Measurements from ENCODE around the gene BMF.
A peak's percentile ranks its signal among the peaks of the same experiment; 100 is the strongest.

Gene BMF

DNA sequence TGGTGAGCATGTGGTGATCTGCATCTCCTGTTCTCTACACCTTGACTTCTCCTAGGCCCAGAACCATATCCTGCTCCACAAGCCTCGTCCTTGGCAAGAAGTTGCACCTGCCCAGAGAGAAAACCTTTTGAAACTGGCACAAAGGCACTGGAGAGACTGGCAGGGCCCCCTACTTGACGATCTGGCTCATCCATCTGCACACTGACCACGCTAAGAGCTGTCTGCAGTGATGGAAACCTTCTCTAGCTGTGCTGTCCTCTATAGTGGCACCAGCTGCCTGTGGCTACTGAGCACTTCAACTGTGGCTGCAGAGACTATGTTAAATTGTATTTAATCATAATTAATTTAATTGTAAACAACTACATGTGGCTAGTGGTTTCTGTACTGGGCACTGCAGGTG lies 43.5 kb downstream of the BMF start:
- DNase-seq (ENCODE audit: low spot score): no peak

DNA sequence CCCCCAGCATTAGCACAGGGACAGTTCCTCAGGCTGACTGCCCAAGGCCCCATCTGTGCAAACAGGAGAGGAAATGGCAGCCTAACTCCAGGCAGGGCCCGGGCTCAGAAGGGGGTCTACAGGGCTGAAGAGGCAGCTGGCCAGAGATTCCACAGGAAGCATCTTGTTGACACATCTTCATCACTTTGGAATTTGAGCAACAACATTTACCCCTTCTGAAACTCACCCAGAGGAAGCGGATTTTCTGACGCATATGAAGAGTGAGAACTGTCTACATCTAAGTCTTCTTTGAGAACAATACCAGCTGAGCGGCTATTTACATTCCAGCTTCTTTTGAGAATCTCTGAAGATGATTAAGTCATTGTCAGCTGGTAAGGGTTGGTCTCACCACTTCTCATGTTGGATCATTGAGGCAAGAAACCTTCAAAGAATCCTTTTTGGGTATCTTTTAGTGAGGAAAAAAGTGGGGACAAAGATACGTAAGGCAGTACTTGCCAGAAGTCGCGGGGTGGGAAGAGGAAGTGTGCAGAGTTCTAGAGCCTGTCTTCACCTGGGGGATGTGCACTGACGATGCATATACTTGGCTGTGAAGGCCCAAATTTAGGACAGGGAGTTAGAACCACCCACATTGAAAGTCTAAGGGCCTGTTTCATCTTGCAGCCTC lies 44.3 kb downstream of the BMF start:
- peak; percentile 98 for DNase-seq (ENCODE audit: low spot score)

DNA sequence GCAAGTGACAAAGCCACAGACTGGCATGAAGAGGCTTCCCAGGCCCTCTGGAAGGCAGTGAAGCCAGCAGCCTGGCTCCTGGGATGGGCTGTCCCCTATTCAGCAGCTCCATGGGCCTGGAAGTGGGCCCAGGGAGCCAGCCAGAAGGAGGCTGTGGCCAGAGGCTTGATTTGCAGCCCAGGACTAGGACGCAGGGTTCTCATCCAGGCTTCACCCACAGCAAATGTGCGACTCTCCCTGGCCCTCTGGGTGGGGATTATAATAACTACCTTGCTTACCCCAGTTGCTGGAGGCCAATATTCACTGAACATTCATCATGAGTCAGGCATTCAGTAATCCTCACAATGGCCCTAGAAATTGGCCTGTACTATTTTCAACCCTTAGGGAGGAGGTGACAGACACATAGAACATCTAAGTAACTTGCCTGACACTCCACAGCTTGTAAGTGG lies 45.1 kb downstream of the BMF start:
- DNase-seq (ENCODE audit: low spot score): peak; percentile 85

DNA sequence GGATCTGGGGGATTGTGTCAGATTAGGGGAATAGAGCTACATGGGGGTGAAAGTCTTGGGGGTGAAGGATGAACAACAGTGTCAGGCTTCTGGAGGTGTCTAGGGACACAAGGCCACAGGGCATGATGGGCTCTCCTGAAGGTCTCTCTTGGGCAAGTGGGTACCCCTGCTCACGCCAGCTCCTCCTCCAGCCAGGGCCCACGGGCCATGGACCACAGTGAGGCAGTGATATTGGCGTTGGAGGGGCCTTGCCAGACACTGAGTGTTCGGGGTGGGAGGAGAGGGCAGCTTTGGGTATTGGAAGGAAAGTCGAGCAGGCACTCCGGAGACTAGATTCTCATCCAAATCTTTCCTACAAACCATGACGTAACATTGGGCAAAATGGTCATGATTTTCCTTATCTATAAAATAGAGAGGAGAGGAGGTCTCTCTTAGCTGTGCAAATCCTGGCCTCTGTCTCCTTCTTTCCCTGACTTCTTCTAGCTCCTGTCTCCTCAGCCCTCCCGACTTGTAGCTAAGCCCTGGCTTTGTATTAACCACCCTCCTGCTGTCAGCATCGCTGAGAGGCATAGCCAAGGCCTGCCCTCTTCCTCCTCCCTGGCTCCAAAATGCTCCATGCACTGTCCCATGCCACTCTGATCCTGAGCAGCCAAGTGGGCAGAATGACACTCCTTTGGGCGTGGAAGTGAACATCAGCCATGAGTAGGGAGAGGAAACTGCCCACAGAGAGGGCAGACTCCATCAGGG lies 45.7 kb downstream of the BMF start:
- DNase-seq (ENCODE audit: low spot score): no peak

DNA sequence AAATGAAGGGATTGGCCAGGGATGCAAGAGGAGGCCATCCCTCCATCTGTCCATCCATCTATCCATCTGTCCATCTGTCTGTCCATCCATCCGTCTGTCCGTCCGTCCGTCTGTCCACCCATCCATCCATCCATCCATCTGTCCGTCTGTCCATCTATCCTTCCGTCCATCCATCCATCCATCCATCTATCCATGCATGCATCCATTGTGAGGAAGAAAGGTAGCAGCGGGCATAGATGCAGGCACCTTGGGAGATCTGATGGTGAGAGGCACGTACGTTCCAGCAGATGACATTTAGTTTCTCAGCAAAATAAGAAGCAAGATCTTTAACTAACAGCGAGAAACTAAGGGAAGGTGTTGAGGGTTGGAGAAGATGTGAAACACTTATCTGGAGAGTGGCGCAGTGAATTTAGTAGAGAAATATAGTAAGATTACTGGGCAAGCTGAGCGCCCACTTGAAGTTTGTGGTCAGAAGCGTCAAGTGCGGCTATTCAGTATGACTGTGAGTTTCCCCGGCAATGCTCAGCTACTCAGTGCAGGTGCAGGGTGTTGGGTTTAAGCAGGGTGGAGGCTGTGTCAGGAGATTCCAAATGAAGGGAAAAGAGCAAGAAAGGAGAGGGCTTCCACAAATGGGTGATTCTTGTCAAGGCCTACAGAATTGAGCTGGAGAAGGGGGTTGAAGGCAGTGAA lies 47.3 kb downstream of the BMF start:
- no peak for DNase-seq (ENCODE audit: low spot score)

DNA sequence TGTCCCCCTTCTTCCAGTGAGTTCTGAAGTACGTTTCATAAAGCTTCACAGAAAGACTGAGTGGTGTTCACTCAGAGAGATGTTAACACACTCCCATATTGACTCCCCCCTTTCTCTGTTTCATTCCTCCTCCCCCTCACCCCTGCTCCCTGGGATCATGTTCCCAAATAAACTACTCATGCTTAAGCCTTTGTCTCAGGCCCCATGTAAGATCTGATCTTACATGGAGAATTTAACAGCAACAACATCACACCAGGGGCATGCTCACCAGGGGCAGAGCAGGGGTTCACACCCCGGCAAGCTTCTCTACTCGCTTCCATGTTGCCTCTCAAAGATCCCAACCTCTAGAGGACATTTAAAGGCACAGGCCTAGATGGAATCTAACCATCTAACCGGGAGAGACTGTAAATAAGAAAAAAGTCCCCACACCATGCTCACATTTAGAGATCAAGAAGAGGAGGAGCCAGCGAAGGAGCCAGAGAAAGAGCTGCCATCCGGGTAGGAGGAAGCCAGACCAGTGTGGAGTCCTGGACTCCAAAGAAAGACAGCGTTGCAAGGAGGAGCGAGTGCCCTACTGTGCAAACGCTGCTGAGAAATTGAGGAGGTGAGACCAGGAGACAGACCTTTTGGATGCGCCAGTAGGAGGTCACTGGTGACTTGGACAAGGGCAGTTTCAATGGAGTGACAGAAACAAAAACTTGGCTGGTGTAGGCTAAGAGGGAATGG lies 48.3 kb downstream of the BMF start:
- DNase-seq (ENCODE audit: low spot score): no peak

DNA sequence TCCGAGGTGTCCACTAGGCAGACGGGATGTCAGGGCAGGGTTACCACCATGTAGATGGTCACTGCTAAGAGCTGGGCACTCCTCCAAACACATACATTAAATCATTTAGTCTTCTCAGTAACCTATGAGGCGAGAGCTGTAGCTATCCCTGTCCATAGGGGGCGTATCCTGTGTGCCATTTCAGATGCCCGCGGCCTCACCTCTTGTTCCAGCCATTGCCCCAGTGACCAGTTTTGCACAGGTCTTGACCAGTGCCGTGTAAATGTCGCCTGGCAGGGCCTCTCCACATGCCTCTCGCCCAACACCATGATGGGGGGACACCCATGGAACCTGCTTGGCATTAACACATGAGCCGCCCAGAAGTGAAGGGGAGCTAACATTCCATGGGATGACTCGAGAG lies 48.9 kb downstream of the BMF start:
- no peak for DNase-seq (ENCODE audit: low spot score)

DNA sequence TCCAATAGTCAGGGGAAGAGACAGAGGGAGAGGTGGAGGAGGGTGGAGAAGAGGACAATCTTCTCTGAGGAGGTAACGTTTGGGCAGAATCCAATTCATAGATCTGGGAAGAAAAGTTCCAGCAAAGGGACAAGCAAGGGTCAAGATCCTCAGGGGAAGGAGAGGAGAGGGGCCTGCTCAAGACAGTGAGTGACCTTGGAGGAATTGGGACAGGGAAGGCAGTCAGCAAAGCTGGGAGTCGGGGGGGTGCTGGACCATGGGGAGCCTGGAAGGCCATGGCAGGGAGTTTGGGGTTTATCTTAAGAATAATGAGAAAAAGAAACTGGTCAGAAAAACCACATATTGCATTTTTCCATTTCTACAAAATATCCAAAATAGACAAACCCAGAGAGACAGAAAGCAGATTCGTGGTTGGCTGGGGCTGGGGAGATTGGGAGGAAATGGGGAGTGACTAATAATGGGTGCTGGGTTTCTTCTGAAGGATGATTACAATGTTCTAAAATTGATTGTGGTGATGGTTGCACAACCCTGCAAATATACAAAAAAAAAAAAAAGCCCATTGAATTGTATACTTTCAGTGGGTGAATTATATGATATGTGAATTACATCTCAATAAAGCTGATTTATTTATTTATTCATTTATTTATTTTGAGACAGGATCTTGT lies 50.1 kb downstream of the BMF start:
- no peak for DNase-seq (ENCODE audit: low spot score)

DNA sequence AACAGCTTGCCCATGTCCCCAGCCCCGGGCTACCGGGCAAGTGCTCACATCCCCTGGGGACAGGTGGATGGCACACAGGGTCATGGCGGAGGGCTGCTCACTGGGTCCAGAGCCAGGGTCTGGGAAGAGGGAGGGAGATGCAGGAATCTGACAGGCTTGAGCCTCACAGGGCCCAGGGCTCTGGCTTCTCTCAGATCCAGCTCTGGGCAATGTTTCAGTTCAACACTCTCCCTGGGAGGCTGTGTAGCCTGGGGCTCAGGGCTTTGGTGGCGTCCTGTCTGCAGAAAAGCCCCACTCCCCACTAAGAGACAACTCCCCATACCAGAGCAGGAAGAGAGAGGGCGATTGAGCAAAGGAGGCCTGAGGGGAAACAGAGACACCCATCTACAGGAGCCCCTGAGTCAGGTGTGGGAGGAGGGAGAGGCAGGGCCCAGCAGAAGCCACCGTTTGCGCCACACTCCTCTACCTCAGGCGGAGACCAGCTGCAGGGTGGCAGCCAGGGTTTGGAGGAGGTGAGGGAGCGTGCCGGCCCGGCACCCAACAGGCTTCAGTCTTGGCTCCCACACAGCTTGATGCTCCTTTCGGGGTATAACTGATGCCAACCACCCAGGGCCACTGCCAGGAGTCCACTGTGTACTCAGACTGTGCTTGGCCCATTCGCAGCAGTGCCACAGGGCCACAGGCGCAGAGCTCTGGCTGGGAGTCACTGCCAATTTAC lies 52.9 kb downstream of the BMF start:
- DNase-seq (ENCODE audit: low spot score): no peak

DNA sequence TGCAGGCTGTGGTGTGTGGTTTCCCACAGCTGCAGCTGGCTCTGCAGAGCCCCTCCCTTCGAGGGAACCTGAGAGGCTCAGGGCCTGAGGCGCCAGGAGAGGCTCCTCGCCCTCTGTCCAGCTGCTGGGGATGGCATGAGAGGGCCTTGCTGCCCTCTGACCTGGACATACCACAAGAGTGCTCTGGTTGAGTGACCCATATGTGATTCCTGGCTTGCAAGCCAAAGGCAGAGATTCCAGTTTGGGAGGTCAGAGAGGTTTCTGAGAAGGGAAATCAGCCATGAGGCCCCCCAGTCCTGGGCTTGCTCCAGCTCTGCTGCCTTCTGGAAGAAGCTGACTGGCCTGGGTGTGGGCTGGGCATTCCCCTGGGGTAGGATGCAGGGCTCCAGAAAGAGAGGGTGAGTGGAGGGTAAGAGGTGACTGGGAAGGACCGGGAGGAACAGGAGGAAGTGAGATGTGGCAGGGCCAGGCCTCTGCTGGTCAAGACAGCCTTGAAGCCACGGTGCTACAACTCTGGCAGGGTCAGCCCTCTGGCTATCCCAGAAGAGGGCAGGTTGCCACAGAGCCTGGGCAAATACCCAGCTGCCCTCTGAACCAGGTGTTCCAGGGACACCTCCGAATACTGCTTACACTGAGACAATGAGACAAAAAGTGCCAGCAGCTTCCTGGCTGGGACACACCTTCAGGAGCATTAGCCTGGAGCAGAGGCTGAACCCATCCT lies 53.7 kb downstream of the BMF start:
- no peak for DNase-seq (ENCODE audit: low spot score)

DNA sequence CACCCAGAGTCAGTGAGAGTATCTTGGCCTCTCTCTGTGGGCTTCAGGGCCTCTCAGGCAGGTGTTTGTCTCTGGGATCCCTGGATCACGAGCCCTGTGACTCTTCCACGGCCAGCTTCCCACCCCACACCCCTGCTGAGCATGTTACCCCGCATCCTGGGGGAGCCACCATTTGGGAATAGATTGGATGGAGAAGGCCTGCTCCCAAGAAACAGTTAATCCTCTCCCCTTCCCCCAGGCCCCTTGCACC lies 54.1 kb downstream of the BMF start:
- DNase-seq (ENCODE audit: low spot score): no peak

DNA sequence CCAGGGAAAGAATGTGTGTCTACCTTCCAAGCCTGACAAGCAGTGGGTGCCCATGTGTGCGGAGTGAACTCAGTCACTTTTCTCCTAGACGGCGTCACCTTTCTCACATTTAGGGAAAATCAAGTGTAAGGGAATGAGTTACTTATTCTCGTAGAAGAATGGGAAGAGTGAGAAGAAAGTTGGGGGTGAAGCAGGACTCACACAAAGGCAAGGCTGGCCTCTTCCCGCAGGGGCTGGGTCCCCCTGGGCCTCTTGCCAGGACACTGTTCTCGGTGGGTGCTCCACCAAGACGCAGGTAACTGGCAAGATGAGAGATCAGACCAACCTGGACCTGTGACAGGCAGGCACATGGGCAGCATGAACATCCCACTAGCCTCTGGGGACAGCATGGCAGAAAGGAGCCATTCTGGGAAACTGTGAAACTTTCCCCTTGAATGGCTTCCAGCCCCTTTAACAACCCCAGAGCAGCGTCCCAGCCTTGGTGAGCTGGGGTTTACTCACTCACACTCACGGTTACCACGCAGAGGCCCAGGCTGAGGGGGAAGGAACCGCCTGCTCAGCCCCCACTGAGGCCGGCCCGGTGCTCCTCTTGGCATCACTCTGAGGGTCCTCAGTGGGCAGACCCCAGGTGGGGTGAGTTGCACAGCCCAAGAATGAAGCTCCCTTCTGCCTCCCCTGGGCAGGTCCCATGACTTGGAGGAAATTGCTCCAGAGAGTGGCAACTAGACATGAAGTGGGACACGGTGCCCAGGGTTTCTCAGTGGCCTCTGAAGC lies 54.7 kb downstream of the BMF start:
- no peak for DNase-seq (ENCODE audit: low spot score)

DNA sequence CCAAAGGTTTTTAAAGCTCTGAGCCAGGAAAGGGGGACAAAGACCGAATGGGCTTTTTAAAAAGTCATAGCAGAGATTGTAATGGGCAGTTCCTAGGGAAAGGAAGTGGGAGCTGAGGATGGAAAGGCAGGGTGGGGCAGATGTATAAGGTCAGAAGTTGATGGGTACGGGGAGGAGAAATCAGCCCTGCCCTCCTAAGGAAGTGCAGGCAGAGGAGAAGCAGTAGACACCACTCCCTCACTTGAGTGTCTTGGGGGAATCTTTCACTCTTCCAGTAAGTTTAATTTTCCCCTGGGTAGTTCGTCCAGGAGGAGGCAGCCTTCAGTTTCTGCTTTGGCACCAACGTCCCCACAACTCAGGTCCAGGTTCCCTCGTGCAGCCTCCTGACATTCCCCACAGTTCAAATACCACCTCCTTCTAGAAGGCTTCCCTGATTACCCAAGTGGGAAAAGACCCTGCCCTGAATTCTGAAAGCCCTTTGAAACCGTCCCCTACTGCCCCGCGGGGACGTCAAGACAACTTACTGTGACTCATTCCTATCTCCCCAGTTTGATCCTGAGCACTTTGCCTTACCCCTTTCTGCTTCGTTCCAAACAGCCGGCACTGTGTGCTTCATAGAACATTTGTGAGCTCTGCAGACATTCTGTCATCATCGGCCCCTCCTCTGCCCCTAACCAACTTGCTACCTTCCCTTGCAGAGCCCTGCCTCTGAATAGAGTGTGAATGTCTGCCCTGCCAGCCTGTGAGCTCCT lies 55.4 kb downstream of the BMF start:
- no peak for DNase-seq (ENCODE audit: low spot score)

DNA sequence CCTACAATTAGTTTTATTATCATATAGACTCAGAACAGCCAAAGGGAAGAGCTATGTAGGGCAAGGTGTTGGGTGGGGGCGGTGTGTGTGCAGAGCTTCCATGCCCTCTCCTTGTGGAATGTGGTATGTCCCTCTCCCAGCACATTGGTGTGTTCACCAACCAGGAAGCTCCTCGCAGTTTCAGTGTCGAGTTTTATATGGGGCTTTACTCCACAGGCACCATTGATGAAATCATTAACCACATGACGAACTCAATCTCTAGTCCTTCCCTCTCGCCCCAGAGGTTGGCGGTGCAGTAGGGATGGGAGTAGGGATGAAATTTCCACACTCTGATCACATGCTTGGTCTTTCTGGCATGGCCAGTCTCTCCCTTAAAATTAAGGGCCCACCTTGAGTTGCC lies 56.1 kb downstream of the BMF start:
- no peak for DNase-seq (ENCODE audit: low spot score)

DNA sequence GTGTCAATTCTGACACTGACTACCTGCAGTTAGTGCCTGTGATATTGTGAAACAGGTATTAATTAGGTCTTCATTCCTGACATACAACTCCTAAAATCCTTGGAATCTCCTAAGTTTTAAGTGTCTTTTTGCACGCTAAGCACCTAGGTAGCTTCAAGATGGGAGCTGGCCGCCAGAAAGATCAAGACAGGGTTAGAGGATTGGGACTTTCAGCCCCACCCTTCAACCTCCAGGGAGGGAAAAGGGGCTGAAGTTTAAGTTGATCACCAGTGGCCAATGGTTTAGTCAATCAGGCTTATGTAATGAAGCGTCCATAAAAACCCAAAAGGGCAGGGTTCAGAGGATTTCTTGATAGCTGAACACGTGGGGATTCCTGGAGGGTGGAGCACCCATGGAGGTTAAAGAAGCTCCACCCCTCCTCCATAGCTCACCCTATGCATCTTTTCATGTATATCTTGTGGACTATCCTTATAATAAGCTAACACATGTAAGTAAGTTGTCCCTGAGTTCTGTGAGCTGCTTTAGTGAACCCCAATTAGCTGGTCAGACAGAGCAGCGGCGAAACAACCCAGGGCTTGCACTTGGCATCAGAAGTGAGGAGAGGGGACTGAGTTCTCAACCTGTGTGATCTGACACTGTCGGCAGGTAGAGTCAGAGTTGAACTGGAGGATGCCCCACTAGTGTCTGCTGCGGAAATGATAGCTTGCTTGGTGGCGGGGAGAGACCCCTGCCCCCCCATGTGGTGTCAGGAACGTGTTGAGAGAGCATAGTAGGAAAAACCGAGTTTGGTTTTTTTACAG lies 56.9 kb downstream of the BMF start:
- no peak for DNase-seq (ENCODE audit: low spot score)

DNA sequence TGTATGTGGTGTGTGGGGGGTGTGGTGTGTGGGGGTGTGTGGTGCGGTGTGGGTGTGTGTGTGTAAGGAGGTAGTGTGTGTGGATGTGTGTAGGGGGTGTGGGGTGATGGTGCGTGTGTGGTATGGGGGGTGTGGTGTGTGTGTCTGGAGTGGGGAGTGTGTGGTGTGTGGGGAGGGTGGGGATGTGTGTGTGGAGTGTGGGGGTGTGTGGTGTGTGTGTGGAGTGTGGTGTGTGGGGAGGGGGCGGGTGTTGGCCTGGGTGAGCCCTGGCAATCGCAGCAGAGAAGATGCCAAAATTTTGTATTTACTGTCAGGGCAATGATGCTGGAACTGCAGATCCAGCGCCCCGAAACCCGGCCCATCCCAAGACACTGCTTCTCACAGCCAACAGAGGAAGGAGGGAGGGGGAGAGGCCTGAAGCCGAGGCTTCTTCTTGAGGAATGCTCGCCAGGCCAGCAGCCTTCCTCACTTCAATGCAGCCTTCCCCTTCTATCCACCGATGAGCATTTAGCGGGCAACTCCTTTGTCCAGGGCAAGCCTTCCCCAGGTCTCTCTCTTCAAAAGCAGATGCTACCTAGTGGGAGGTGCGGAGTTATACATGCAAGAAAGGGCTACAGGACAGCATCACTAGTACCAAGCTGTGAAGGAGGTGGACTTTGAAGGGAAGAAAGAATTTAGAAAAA lies 57.8 kb downstream of the BMF start:
- no peak for DNase-seq (ENCODE audit: low spot score)

DNA sequence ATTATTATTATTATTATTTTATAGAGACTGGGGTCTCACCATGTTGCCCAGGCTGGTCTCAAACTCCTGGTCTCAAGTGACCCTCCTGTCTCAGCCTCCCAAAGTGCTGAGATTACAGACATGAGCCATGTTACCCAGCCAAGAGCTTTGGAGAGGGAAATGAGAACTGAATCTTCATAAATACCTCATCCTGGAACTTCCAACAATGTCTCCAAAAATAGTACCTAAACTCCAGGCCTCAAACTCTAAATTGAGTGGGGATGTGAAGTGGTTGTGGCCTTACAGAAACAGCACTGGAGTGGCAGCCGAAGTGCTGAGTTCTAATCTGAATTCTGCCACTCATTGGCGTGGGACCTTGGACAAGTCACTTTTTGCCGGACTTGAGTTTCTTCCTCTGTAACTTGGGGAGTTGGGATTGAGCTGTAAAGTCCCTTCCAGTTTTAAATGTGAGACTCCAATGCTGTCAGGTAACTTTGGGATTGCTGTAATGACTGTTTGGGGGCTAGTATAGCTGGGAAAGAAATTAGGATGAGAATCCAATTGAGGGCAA lies 59.7 kb downstream of the BMF start:
- DNase-seq (ENCODE audit: low spot score): no peak
